ENCODE measurements around the gene ZNF536. TPM values are rescaled to one million over a fixed set of nuclear protein-coding genes. Genes with fewer than 3 reads are reported as not detected.

Gene ZNF536
- total and polyA plus RNA-seq, 2 of the 4 experiments (the other 2 are of a cell fraction) = not detected

GRCh38 chr19:30327331-30327730 is 44.9 kb upstream of the ZNF536 start:
- in situ Hi-C loops (cut with MboI; ENCODE audit: low sequenced_read_pairs) = no loop called here
- intact Hi-C loops (cut with micrococcal nuclease) = no loop called here

More at GRCh38 chr19:30327331-30327730, 44.9 kb upstream of the ZNF536 start:
- POLR2A ChIA-PET (ENCODE audit: unreplicated experiment) = no interaction called here
- Histone ChIP-seq H3K36me3 (ENCODE audit: control insufficient read depth, insufficient read depth, low read length) (no peaks in the 10 kb centered on the region), H3K23ac (ENCODE audit: low read depth, low read length) (no peak overlapping the region), H3K27ac (ENCODE audit: insufficient read depth, low read length) (no peak overlapping the region), H3K4me2 (ENCODE audit: low read depth, low read length) (no peak overlapping the region), H4K5ac (ENCODE audit: low read depth, low read length) (no peak overlapping the region), H2BK20ac (ENCODE audit: low read depth, low read length) (no peak overlapping the region), H2BK5ac (ENCODE audit: low read depth, low read length, poor library complexity, severe bottlenecking) (no peak overlapping the region), H3K56ac (ENCODE audit: extremely low read depth, insufficient read depth, low read length) (no peak overlapping the region), H2BK15ac (ENCODE audit: low read depth, low read length) (no peak overlapping the region), H3K79me1 (ENCODE audit: low read depth in 1 of 2, low read length in 2 of 2) (no peaks in the 10 kb centered on the region), H2BK120ac (ENCODE audit: low read depth, low read length) (no peak overlapping the region), H3K4ac (ENCODE audit: low read depth, low read length) (no peak overlapping the region), H3K4me1 (ENCODE audit: control insufficient read depth, insufficient read depth, low read length) (no peaks in the 10 kb centered on the region), H3K14ac (replicated peaks; ENCODE audit: low read depth, low read length) (no peak overlapping the region), H3K9ac (ENCODE audit: low read depth, low read length) (no peak overlapping the region), H4K20me1 (ENCODE audit: insufficient read depth, low read length) (no peaks in the 10 kb centered on the region), H3K18ac (ENCODE audit: low read depth, low read length) (no peak overlapping the region), H2AFZ (replicated peaks; ENCODE audit: low read length, poor library complexity) (no peak overlapping the region), H3K4me3 (ENCODE audit: insufficient read depth, low read depth, low read length) (no peak overlapping the region), H3K27me3 (ENCODE audit: control insufficient read depth, insufficient read depth, low read length) (no peaks in the 10 kb centered on the region), H4K91ac (ENCODE audit: insufficient read depth, low read depth, low read length) (no peak overlapping the region), H3K9me1 (ENCODE audit: insufficient read depth, low read length) (no peaks in the 10 kb centered on the region), H3K9me3 (ENCODE audit: control insufficient read depth, insufficient read depth, low read length) (peaks cover 41% of the 10 kb centered on the region), H2AK9ac (replicated peaks; ENCODE audit: low read depth, low read length, poor library complexity) (no peak overlapping the region), H4K8ac (ENCODE audit: low read depth in 2 of 2, low read length in 2 of 2) (no peak overlapping the region), H2AK5ac (ENCODE audit: low read depth, low read length) (no peak overlapping the region)
- no peak for DNase-seq
- CTCF ChIA-PET = no interaction called here
- BruUV-seq (replicated peaks) = no TSS peak
- no peak for ATAC-seq (ENCODE audit: low read depth)
- no CpG with 5 or more reads among the region's 3 CpGs for WGBS, 2 experiments (ENCODE audit: extremely low coverage in 2 of 2, insufficient read length in 1 of 2)
- TF ChIP-seq SMC3 (IDR thresholded peaks at IDR 0.05; ENCODE audit: low read depth, low read length) = no peak
- TF ChIP-seq, protein P1, sequence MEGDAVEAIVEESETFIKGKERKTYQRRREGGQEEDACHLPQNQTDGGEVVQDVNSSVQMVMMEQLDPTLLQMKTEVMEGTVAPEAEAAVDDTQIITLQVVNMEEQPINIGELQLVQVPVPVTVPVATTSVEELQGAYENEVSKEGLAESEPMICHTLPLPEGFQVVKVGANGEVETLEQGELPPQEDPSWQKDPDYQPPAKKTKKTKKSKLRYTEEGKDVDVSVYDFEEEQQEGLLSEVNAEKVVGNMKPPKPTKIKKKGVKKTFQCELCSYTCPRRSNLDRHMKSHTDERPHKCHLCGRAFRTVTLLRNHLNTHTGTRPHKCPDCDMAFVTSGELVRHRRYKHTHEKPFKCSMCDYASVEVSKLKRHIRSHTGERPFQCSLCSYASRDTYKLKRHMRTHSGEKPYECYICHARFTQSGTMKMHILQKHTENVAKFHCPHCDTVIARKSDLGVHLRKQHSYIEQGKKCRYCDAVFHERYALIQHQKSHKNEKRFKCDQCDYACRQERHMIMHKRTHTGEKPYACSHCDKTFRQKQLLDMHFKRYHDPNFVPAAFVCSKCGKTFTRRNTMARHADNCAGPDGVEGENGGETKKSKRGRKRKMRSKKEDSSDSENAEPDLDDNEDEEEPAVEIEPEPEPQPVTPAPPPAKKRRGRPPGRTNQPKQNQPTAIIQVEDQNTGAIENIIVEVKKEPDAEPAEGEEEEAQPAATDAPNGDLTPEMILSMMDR (conservative IDR thresholded peaks at IDR 0.05; ENCODE audit: low read depth, low read length) = no peak
- TF ChIP-seq NFE2L2 (IDR thresholded peaks at IDR 0.05; ENCODE audit: low read depth, low read length) = no peak
- TF ChIP-seq RCOR1 (IDR thresholded peaks at IDR 0.05; ENCODE audit: insufficient replicate concordance, low read length) = no peak
- TF ChIP-seq ELK1 (IDR thresholded peaks at IDR 0.05; ENCODE audit: borderline replicate concordance, low read depth, low read length) = no peak
- TF ChIP-seq FOS (IDR thresholded peaks at IDR 0.05; ENCODE audit: low read depth, low read length) = no peak
- no peak for TF ChIP-seq CHD1 (IDR thresholded peaks at IDR 0.05; ENCODE audit: low read depth, low read length)
- TF ChIP-seq RAD21 (IDR thresholded peaks at IDR 0.05; ENCODE audit: low read length) = no peak
- no peak for TF ChIP-seq MAZ (IDR thresholded peaks at IDR 0.05; ENCODE audit: borderline replicate concordance, low read depth, low read length)
- dilution Hi-C loops (cut with HindIII; ENCODE audit: low sequenced_read_pairs, unreplicated experiment) = no loop called here

Data from IMR-90 (cell line).